BJ (cell line): ENCODE data around the gene LIMCH1. TPM values are rescaled to one million over a fixed set of nuclear protein-coding genes. Genes with fewer than 3 reads are reported as not detected.

ENCODE experiments used
- CTCF ChIA-PET: fragments of 350-600 bp; formaldehyde crosslinking; extraction: SDS; loops from one replicate; lab custom pipeline; 2021; ENCODE audit warnings: antibody characterized with exemption, inconsistent platforms; lab: Yijun Ruan, JAX
- POLR2A ChIA-PET: fragments of 300-600 bp; sonication (Branson Sonifier 250); formaldehyde crosslinking; extraction: SDS; loops from one replicate; lab custom pipeline; 2021; ENCODE audit warnings: antibody characterized with exemption; lab: Charles Lee
- DNase-seq: peaks from one replicate; pipeline ENCODE4 v3.0.0-alpha.2; 2011; ENCODE audit warnings: low read depth
- H3K27me3 ChIP-seq: 2 replicates; pipeline ENCODE4 v1.6.0; 2011; ENCODE audit warnings: low read length; ENCODE audit not compliant: control insufficient read depth, insufficient read depth
- H3K36me3 ChIP-seq: 2 replicates; pipeline ENCODE4 v1.5.1; 2011; ENCODE audit warnings: low read length; ENCODE audit not compliant: control insufficient read depth, insufficient read depth
- H3K4me3 ChIP-seq: 2 replicates; pipeline ENCODE4 v1.5.1; 2011; ENCODE audit warnings: low read depth, mild to moderate bottlenecking, control low read depth, low read length
- polyA plus RNA-seq: library from polyadenylated mRNA; depleted of rRNA; stranded (reverse); fragments of >200 nt; gene quantifications from 2 replicates; pipeline ENCODE4 v1.2.3, GENCODE V29; 2011
- TF ChIP-seq, protein P1 (sequence below): IDR thresholded peaks from 2 replicates; pipeline ENCODE4 v1.5.1; 2011; ENCODE audit warnings: low read depth, mild to moderate bottlenecking, control low read depth, inconsistent platforms, low read length, moderate library complexity; ENCODE audit not compliant: insufficient read depth

LIMCH1 gene
- polyA plus RNA-seq, 1 experiment, result 133 TPM

DNA sequence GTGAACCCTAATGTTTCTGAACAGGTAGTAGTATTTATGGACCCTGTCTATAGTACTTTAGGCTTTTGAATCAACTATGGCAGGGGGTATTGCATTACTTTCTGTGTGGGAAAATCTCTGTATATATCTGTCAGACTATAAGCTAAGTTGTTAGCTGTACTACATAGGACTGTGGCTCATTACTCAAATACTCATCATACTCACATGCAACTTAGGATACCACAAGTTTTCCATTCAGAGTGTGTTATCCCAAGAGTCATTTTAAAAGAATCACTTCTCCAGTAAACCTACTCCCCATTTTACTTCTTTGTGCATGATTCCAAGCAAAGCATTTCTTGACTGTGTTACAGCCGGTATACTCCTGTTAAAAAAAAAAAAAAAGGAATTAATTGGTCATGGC lies 115.0 kb downstream of the LIMCH1 start:
- ChIA-PET POLR2A (no interaction called here), CTCF (interaction anchor here (0.6 to 1.5 kb wide), 4 partner anchors 9 to 394 kb away, joined by 3 to 4 read pairs (median 4); no protein-coding TSS in a partner anchor)
- no peak overlapping the region for H3K4me3 ChIP-seq
- 0 out of 2 replicates have a peak, but pooled peaks cover 3% of the 10 kb centered on the region for H3K36me3 ChIP-seq
- DNase-seq, result no peak
- H3K27me3 ChIP-seq, result no peaks in the 10 kb centered on the region
- TF ChIP-seq, protein P1, sequence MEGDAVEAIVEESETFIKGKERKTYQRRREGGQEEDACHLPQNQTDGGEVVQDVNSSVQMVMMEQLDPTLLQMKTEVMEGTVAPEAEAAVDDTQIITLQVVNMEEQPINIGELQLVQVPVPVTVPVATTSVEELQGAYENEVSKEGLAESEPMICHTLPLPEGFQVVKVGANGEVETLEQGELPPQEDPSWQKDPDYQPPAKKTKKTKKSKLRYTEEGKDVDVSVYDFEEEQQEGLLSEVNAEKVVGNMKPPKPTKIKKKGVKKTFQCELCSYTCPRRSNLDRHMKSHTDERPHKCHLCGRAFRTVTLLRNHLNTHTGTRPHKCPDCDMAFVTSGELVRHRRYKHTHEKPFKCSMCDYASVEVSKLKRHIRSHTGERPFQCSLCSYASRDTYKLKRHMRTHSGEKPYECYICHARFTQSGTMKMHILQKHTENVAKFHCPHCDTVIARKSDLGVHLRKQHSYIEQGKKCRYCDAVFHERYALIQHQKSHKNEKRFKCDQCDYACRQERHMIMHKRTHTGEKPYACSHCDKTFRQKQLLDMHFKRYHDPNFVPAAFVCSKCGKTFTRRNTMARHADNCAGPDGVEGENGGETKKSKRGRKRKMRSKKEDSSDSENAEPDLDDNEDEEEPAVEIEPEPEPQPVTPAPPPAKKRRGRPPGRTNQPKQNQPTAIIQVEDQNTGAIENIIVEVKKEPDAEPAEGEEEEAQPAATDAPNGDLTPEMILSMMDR, result no peak

- TF ChIP-seq, protein P1, result no peak
- ChIA-PET POLR2A (no interaction called here), CTCF (interaction anchor here (0.5 to 1.5 kb wide), 5 partner anchors 8 to 395 kb away, joined by 3 to 4 read pairs (median 3); no protein-coding TSS in a partner anchor)
- Histone ChIP-seq H3K4me3 (no peak overlapping the region), H3K36me3 (0 out of 2 replicates have a peak, but pooled peaks cover 3% of the 10 kb centered on the region), H3K27me3 (no peaks in the 10 kb centered on the region)
- DNase-seq, result no peak
Observed at GRCh38 chr4:41653523-41653922, 115.6 kb downstream of the LIMCH1 start.

- 0 out of 2 replicates have a peak, but pooled peaks cover 3% of the 10 kb centered on the region for H3K36me3 ChIP-seq
- no peak for DNase-seq
- no peaks in the 10 kb centered on the region for H3K27me3 ChIP-seq
- H3K4me3 ChIP-seq, result no peak overlapping the region
- ChIA-PET CTCF (interaction anchor here (0.7 to 1.4 kb wide), 4 partner anchors 11 to 375 kb away, joined by 3 to 6 read pairs (median 3); no protein-coding TSS in a partner anchor), POLR2A (no interaction called here)
- TF ChIP-seq, protein P1, result no peak
Observed at GRCh38 chr4:41655177-41655576, 117.2 kb downstream of the LIMCH1 start.

- POLR2A ChIA-PET, result no interaction called here
- CTCF ChIA-PET, result interaction anchor here (1.2 to 1.4 kb wide), 3 partner anchors 12 to 375 kb away, joined by 3 to 6 read pairs (median 3); no protein-coding TSS in a partner anchor
- TF ChIP-seq, protein P1, result no peak
- DNase-seq, result no peak
- no peaks in the 10 kb centered on the region for H3K27me3 ChIP-seq
- 0 out of 2 replicates have a peak, but pooled peaks cover 3% of the 10 kb centered on the region for H3K36me3 ChIP-seq
- no peak overlapping the region for H3K4me3 ChIP-seq
Observed at GRCh38 chr4:41656106-41656505, 118.1 kb downstream of the LIMCH1 start.

DNA sequence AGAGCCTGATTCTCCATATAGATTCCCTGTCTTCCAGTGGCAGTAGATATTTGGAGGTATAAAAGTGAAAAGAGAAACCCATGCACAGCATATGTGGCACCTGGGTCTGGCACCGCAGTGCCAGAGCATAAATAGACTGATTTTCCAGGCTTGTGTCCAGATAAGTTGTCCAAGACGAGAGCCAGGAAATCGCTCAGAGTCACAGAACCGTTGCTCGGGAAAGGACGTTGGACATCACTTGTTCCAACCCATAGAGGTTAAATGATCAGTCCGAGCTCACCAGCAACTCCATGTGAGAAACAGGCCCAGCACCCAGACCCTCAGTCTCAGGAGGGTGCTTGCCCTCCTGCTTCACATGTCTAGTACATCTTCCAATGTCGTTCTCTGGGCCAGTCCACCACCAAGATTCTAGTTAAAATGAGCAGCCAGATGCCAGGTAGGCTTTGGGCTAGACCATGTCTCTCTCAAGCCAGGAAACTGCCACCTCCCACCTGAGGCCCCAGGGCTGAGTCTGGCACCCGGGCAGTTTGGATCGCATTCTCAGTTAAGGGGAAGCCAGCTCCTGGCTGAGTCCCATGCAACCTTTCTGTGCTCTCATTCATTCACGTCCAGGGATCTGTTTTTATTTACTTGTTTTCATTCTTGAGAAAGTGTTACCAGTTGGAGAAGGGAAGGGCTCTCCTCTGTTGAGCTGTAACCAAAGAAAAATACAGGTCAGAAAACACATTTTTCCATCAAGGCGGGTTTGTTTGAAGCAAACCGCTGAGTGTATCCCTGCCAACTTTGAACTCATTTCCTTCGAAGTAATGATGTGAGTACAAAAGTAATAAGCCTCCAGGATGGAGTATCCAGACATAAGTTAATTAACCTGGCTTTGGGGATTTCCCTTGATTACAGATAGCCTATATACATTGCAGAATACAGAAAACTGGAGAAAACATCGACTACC lies 118.9 kb downstream of the LIMCH1 start:
- DNase-seq, result no peak
- H3K27me3 ChIP-seq, result no peaks in the 10 kb centered on the region
- POLR2A ChIA-PET, result no interaction called here
- no peak overlapping the region for H3K4me3 ChIP-seq
- TF ChIP-seq, protein P1, result no peak
- CTCF ChIA-PET, result interaction anchor here (0.6 to 1.4 kb wide), 7 partner anchors 58 to 398 kb away, joined by 3 read pairs; no protein-coding TSS in a partner anchor
- H3K36me3 ChIP-seq, result 0 out of 2 replicates have a peak, but pooled peaks cover 3% of the 10 kb centered on the region
